Omental fat pad (tissue), 4 donors: ENCODE measurements around the gene ATG4A. TPM values are rescaled to one million over a fixed set of nuclear protein-coding genes. Genes with fewer than 3 reads are reported as not detected.

Experiments used
- ATAC-seq: fragments of 150-250 bp; one replicate; pipeline ENCODE4 v1.9.1; 2016; ENCODE audit warnings: mild to moderate bottlenecking, moderate library complexity; ENCODE audit not compliant: low FRiP score
- DNase-seq: peaks from one replicate; pipeline ENCODE4 v3.0.0-alpha.2; 2019; ENCODE audit warnings: low spot score
- CTCF ChIP-seq, 3 donors: fragments of 450-650 bp; IDR thresholded peaks; one replicate each; pipeline ENCODE4 v1.5.1; 2016 to 2017; ENCODE audit warnings: antibody characterized with exemption in 3 of 3, mild to moderate bottlenecking in 3 of 3, moderate library complexity in 2 of 3
- total RNA-seq, 4 donors: library from RNA; depleted of rRNA; stranded (reverse); fragments of >200 nt; gene quantifications; one replicate each; pipeline ENCODE4 v1.1.0, GENCODE V29; 2016

The ATG4A gene
- total RNA-seq, 4 donors from 2014 or later: 8.8 to 15.4 (median 10.8) TPM

- DNase-seq (no peak), ATAC-seq (no peak)
- TF ChIP-seq CTCF (IDR thresholded peaks at IDR 0.05): no peak
Observed at GRCh38 chrX:108156934-108157466, 65.4 kb downstream of the ATG4A start.

GRCh38 chrX:108157628-108158027 is 66.0 kb downstream of the ATG4A start:
- no peak for TF ChIP-seq CTCF (IDR thresholded peaks at IDR 0.05)
- no peak for DNase-seq

GRCh38 chrX:108159028-108159670 is 67.6 kb downstream of the ATG4A start:
- no peak for DNase-seq
- no peak for TF ChIP-seq CTCF (IDR thresholded peaks at IDR 0.05)
- ATAC-seq: no peak

More at GRCh38 chrX:108157628-108158027, 66.0 kb downstream of the ATG4A start:
- ATAC-seq: no peak

- no peak for ATAC-seq
- no peak for DNase-seq
- TF ChIP-seq CTCF (IDR thresholded peaks at IDR 0.05): no peak
Observed at GRCh38 chrX:108160309-108160708, 68.7 kb downstream of the ATG4A start.

GRCh38 chrX:108162265-108162664 is 70.7 kb downstream of the ATG4A start:
- no peak for TF ChIP-seq CTCF (IDR thresholded peaks at IDR 0.05)
- ATAC-seq: no peak
- no peak for DNase-seq

- TF ChIP-seq CTCF (IDR thresholded peaks at IDR 0.05): no peak
- no peak for ATAC-seq
- no peak for DNase-seq
Observed at GRCh38 chrX:108163333-108164082, 71.9 kb downstream of the ATG4A start.
